ENCODE data around the gene RPRD1B.

DNA sequence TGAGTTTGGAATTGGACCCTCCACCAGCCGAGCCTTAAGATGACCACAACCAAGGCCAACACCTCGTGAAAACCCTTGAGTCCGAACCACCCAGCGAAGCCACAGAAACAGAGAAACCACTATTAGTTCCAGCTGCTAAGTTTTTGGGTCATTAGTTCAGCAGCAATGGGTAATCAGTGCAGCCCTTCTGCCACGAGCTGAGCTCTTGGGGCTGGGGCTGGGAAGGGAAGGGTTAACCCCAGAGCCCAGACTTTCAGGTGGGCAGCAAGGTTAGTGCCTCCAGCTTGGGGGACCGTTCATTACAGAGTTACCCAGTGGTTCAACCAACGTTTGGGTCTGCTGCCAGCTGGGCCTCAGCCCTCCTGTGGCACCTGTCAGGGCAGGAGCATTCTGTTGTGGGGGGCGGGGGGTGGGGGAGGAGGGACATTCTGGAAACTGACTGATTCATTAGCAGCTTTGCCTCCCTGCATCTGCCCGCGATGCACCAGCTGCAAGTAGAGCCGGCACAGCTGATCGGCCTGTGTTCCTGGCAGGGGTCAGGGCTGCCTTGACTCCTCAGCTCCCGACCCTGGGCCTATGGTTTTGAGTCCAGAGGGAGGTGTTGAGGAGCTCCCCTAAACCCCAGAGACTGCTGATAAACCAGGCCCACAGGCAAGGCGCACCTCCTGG lies 78.8 kb downstream of the RPRD1B start:
- no peak for TF ChIP-seq EZH2phosphoT487 (IDR thresholded peaks at IDR 0.05)
- TF ChIP-seq, protein P1, sequence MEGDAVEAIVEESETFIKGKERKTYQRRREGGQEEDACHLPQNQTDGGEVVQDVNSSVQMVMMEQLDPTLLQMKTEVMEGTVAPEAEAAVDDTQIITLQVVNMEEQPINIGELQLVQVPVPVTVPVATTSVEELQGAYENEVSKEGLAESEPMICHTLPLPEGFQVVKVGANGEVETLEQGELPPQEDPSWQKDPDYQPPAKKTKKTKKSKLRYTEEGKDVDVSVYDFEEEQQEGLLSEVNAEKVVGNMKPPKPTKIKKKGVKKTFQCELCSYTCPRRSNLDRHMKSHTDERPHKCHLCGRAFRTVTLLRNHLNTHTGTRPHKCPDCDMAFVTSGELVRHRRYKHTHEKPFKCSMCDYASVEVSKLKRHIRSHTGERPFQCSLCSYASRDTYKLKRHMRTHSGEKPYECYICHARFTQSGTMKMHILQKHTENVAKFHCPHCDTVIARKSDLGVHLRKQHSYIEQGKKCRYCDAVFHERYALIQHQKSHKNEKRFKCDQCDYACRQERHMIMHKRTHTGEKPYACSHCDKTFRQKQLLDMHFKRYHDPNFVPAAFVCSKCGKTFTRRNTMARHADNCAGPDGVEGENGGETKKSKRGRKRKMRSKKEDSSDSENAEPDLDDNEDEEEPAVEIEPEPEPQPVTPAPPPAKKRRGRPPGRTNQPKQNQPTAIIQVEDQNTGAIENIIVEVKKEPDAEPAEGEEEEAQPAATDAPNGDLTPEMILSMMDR (IDR thresholded peaks at IDR 0.05) = no peak
